DMS53 (cell line): ENCODE results near the gene CFAP92.

Experiments
- DNase-seq: peaks from one replicate; lab custom pipeline; 2025; lab: John Stamatoyannopoulos, UW

The CFAP92 gene

DNA sequence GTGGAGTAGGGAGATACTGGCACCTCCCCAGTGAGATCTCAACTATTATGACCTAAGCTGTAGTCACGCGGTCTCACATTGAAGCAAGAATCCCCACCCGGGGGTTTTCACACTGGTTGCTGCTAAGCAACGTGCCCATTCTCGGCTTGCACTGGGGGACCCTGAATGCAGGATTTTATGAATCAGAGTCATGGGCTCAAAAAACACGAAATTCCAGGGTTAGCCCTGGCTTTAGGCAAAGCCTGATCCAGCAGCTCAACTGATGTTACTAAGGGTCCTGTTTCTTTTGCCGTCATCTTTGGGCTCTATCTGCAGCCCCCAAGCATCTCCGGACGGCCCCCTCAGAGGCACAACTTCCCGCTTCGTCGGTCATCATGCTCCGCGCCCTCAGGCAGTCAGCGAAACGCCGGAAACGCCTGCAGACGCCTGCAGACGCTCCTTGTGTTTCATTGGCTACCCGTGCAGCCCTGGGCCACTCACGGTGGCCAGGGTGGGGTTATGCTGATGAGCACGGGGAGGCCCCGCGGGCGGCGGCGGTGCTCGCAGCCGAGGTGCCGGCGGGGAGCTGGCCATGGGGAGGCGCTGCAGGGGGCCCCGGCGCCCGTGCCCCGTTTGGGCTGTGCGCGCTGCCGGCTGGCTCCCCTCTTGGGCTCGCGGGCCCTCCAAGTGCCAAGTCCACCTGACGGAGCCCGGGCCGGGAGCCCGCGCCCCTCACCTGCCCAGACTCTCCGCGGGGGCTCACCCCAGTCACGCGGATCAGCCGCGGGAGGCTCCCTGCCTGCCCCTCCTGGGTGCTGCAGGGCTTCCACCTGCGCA, 33.1 kb upstream of the CFAP92 start:
- peak; percentile 97 for DNase-seq

- DNase-seq, result no peak
Observed at GRCh38 chr3:129025691-129026435, 32.0 kb upstream of the CFAP92 start.

DNA sequence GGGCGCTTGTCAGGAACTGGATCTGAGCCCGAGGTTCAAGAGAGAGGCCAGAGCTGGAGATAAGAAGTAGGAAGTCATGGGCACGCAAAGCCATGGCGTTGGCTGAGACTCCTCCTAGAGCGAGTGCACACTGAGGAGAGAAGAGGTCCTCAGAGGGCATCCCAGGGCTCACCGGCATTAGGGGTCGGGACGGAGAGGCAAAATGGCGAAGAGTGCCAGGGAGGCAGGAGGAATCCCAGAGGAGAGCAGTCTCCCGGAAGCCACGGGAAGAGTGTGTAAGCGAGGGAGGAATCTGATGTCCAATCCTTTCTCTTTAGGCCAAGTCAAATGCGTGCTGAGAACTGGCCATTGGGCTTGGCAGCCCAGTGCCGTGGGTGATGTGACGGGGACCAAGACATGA, 31.2 kb upstream of the CFAP92 start:
- DNase-seq, result no peak

DNA sequence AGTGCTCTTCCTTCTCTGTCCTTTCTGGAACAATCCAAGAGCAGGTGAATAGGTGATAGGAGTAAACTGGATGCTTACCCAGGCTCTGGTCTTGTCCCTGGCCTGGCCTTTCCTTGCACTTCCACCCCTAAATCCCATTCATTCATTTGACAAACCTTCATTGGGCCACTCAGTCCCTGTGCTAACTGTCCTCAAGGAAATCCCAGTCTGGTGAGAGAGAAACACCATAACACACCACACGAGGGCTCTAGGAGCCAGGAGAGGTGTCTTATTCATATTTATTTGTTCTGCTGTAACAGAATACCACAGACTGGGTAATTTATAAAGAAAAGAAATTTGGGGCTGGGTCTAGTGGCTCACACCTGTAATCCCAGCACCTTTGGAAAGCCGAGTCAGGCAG, 30.0 kb upstream of the CFAP92 start:
- peak; percentile 41 for DNase-seq

DNA sequence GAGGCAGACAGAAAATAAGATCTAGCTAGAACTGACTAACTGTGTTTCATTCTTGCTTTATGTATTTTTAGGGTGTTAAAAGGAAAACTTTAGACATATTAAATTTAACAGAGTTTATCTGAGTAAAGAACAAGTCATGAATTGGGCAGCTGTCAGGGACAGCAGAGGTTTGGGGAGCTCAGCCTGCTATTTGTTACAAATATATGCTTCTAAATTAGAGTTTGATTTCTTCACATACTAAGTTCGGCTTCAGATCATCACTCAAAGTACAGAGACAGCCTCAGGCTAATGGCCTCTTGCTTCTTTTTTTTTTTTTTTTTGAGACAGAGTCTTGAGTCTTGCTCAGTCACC, 29.1 kb upstream of the CFAP92 start:
- DNase-seq, result no peak

DNA sequence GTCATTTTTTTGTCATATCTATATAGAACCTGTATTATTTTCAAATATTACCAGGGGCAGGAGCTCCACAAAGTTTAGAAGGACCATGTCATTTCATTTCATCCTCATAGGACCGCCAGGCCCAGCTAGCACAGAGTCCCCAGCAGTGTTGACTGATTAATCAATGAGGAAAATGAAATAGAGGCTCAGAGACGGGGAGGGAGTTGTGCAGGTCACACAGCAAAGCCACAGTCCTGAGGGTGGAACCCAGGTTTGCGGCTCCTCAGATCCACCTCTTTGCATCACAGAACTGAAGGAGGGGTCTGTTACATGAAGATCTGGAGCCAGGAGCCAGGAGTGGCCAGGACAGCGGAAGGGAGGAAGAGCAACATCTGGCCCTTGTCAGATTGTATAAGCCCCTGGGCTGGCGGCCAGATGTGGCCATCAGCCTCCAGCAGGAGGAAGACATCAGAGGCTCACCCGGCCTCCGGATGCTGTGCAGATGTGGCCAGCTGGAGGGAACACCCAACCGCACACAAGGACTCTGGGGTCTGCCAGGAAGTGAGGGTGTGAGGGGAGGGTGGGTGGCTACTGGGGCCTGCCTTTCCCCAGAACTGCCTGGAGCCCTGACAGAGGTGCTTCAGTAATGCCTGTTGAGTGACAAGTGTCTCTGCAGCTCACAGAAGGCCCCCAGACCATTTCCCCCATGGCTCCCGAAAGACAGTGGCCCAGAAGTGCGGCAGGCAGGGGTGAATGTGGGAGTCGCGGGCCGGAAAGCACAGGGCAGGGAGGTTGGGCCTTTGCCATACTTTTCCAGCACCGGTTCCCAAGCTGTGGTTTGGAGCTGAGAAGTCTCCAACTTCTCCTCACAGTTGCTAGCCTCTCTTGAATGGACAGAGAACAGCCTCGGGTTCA, 28.5 kb upstream of the CFAP92 start:
- DNase-seq, result no peak

DNA sequence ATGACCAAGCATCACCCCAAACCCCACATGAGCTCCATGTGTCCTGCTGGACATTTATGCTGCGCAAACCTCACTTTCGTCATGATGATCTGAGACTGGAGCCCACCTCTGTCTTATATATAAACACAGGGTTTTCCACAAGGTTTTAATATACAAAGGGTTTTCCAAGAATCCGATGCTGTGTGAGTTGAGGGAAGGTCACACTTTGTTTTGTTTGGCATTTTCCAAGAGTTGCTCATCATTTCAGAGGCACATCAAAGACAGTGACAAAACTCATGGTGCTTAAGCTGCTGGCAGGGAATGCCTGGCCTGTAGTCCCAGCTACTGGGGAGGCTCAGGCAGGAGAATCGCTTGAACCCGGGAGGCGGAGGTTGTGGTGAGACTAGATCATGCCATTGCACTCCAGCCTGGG, 27.3 kb upstream of the CFAP92 start:
- no peak for DNase-seq

GRCh38 chr3:129020691-129021090, 26.8 kb upstream of the CFAP92 start:
- DNase-seq, result no peak

GRCh38 chr3:129019266-129019665, 25.4 kb upstream of the CFAP92 start:
- no peak for DNase-seq

DNA sequence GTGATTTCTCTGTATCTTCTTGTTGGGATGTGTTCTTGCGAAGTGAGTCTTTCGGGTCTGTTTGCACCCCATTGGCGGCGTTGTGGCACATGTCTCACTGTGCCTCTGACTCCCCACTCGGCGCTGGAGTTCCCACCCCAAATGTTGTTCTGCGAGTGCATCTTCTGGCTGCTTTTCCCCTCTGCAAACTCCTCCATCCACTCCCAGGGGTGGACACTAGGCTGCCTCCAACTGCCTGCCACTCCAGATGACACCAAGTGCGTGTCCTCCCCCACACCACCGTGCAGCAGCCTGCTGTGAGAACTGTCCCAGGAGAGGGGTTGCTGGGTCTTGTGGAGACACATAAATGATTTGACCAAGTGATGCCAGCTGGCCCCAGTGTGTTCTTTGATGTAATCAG, 24.9 kb upstream of the CFAP92 start:
- DNase-seq, result no peak

- peak; percentile 31 for DNase-seq
Observed at GRCh38 chr3:129018271-129018670, 24.4 kb upstream of the CFAP92 start.

DNA sequence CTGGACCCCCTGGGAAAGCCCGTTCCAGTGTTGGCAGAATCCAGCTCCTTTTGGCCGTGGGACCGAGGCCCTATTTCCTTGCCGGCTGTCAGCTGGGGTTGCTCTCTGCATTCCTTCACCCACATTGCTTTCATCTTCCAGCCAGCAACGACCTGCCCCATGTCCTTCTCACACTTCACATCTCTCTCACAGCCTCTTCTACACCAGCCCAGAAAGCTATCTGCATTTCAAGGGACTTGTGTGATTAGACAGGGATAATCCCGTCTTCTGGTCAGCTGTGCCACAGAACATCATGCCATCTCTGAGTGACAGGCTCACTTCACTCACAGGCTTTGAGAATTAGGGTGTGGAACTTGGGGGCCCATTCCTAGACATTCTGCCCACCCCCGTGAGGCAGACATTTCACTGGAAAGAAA, 23.6 kb upstream of the CFAP92 start:
- no peak for DNase-seq

DNA sequence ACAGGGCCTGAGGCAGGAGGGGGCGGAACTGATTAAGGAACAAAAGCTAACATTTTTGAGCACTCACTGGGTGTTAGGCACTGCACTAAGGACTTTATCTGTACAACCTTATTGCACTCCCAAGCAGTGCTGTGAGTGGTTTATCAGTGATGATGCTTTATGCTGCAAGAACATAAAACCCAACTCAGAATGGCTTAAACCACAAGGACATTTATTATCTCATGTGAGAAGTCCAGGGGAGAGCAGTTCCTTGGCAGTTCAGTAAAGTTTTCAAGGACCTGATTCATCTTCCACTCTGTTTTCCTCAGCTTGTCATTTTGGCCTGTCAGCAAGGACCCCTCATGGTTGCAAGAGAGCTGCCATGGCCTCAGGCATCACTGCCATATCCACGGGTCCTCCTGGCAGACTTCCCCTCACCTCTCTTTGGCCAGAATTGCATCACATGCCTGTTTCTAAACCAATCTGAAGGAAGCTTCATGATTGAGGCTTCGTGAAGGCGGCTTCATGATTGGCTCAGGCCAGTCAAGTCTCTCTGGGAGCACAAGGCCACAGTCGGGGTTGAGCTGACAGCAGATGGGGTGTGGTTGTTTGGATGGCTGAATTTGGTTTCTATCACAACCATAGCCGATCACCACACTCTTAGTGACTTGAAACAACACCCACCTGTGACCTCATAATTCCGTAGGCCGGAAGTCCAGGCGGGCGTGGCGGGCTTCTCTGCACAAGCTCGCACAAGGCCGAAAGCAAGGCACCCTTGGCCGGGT, 23.0 kb upstream of the CFAP92 start:
- DNase-seq, result no peak

DNA sequence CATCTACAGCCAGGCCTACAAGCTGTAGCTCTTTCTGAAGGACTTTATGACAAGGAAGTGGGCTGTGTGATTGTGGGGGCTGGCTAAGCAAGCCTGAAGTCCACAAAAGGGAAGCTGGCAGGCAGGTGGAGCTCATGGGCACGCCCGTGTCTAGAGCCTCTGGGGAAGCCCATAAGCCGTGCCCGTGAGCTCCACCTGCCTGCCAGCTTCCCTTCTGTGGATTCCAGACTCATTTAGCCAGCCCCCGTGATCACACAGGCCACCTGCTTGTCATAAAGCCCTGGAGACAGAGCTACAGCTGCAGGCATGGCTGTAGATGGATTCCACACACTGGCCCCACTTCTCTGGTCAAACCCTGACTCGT, 22.5 kb upstream of the CFAP92 start:
- DNase-seq, result peak; percentile 90

DNA sequence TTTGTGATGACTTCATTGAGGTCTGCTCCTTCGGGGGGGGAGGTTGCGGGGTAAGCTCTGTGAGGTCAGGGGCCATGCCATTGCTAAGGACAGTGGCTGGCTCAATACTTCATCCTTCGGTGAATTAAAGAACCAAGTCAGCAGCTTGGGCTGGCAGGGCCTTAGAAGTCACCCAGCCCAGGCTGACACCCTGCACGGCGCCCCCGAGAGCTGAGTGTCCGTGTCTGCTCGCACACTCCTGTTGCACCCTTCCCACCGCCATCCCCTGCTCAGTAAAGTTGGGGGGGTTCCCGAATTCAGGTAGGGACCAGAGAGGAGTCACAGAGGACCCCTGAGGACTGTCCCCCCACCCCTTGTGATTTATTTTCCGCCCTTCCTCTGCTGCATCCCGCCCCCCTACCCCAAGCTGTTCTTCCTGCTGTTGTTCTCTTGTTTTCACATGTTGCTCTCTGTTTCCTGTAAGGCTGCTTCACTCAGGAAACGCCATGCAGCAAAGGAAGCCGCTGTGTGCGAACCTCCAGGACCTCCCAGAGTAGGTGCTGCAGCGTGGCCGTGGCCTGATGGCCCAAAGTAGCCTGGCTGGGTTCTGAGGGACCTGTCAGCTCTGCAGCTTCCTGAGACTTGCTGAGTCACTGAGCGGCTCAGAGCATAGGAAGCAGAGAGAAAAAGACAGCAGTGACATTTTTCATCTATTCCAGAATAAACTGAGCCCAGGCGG, 21.7 kb upstream of the CFAP92 start:
- peak; percentile 41 for DNase-seq

DNA sequence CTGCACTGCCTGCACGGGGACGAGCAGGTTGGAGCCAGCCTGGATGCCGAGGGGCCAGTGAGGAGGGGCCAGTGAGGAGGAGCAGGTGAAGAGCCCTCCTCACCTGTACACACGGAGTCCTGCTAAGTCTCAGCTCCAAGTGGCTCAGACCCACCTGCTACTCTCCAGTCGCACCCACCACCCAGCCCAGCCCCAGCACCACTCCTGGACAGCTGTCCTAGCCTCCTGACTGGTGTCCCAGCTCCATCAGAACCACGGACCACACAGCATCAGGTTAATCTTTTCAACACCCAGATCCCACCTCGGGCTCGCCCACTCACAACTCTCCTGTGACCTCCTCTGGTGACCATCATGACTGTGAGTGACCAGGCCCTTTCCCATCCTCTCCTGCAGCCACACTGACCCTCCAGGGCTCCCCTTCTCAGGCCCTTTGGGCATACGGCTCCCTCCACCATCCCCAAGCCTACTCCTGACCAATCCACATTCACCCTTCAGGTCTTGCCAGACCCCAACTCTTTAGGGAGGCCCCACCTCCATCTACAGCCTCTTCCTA, 21.0 kb upstream of the CFAP92 start:
- DNase-seq, result no peak

GRCh38 chr3:129014148-129014547, 20.3 kb upstream of the CFAP92 start:
- no peak for DNase-seq

DNA sequence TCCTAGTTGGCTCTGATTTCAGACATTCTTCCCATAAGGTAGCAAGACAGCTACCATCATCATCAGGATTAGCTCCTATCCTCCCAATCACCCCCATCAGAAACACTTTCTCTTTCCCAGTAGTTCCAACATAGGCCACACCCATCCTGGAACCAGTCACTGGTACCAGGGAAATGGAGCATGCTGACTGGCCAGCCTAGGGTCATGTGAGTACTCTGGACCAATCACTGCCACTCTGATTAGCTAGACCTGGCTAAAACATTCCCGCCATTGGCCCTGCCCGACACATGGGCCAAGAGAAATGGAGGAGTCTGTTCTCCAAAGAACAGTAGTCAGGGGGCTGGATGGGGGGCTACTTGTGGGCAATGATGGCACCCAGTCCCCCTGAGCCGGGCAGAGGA, 19.6 kb upstream of the CFAP92 start:
- DNase-seq, result peak; percentile 41

DNA sequence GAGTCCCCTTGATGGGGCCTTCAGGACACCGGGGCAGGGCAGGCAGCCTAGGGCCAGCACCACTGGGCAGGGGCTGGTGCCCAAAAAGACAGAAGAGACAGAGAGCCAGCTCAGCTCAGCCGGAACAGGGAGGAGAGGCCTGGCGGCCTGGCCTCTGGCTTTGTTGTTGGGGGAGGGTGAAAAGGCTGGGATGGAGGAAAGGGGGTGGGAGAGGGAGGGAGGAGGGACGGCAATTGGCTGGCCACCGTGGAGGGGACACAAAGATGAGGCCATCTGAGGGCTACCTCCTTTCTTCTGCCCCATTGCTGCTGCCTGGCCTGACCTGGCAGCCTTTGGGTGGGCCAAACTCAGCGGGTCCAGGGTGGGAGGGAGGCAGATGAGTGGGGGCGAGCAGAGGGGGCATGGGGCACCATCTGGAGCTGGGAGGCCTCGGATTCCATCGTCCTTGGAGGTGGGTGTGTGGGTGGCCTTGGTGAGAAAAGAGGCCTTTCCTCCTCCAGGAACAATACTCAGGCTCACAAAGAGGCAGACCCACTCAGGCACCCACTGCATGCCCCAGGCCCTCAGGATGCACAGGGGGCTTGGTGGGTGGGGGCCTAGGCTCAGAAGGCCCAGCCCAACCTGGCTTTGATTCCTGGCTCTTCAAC, 16.6 kb upstream of the CFAP92 start:
- no peak for DNase-seq

- DNase-seq, result no peak
Observed at GRCh38 chr3:129009266-129009665, 15.4 kb upstream of the CFAP92 start.
